Measurements from ENCODE around the gene CACNA1E.

The CACNA1E gene

GRCh38 chr1:181803421-181803820, 320.1 kb downstream of the CACNA1E start:
- H3K9me3 ChIP-seq (ENCODE audit: insufficient read depth, low read length): no peaks in the 10 kb centered on the region
- no peak overlapping the region for H3K9ac ChIP-seq (ENCODE audit: low read length)

DNA sequence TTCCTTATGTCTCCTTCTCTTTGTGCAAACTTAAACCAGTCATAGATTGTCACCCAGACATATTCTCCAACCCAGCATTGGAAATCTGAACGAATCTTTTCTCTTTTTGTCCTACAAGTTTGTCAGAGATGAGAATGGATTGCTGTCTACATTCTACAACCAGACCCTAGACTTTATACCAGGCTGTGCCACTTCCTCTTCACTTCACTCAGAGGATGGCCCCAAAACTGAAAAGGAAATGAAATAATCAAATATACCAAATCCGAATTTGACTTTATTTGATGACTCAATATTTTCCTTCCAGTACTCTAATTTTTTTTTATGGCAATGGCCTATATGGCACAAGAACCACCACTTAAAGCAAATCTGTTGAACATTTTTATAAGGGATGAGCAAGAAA, 321.7 kb downstream of the CACNA1E start:
- H3K4me2 ChIP-seq (ENCODE audit: low read depth, low read length, poor library complexity, severe bottlenecking): no peak overlapping the region

More at GRCh38 chr1:181803421-181803820, 320.1 kb downstream of the CACNA1E start:
- no peak overlapping the region for H3K4me3 ChIP-seq (ENCODE audit: insufficient read depth, low read length, poor library complexity, severe bottlenecking)
- no peak overlapping the region for H3K4me2 ChIP-seq (ENCODE audit: low read depth, low read length, poor library complexity, severe bottlenecking)
- H2AFZ ChIP-seq (ENCODE audit: low read depth, low read length, severe bottlenecking): no peak overlapping the region
- no peaks in the 10 kb centered on the region for H4K20me1 ChIP-seq (ENCODE audit: low read depth, low read length)
- no peaks in the 10 kb centered on the region for H3K79me2 ChIP-seq (ENCODE audit: insufficient read depth, low read length)
- TF ChIP-seq, protein P1, sequence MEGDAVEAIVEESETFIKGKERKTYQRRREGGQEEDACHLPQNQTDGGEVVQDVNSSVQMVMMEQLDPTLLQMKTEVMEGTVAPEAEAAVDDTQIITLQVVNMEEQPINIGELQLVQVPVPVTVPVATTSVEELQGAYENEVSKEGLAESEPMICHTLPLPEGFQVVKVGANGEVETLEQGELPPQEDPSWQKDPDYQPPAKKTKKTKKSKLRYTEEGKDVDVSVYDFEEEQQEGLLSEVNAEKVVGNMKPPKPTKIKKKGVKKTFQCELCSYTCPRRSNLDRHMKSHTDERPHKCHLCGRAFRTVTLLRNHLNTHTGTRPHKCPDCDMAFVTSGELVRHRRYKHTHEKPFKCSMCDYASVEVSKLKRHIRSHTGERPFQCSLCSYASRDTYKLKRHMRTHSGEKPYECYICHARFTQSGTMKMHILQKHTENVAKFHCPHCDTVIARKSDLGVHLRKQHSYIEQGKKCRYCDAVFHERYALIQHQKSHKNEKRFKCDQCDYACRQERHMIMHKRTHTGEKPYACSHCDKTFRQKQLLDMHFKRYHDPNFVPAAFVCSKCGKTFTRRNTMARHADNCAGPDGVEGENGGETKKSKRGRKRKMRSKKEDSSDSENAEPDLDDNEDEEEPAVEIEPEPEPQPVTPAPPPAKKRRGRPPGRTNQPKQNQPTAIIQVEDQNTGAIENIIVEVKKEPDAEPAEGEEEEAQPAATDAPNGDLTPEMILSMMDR (IDR thresholded peaks at IDR 0.05; ENCODE audit: insufficient read depth, low read length, poor library complexity, severe bottlenecking): no peak
- no peak for TF ChIP-seq EZH2phosphoT487 (conservative IDR thresholded peaks at IDR 0.05; ENCODE audit: low read length)
- no peaks in the 10 kb centered on the region for H3K27me3 ChIP-seq (ENCODE audit: low read length)
- H3K36me3 ChIP-seq (ENCODE audit: low read length): no peaks in the 10 kb centered on the region
- H3F3A ChIP-seq (ENCODE audit: insufficient read depth): no peaks in the 10 kb centered on the region
- H3K27ac ChIP-seq (ENCODE audit: low read depth, low read length): no peak overlapping the region
- no peaks in the 10 kb centered on the region for H3K9me2 ChIP-seq (replicated peaks; ENCODE audit: insufficient read depth, low read length)

DNA sequence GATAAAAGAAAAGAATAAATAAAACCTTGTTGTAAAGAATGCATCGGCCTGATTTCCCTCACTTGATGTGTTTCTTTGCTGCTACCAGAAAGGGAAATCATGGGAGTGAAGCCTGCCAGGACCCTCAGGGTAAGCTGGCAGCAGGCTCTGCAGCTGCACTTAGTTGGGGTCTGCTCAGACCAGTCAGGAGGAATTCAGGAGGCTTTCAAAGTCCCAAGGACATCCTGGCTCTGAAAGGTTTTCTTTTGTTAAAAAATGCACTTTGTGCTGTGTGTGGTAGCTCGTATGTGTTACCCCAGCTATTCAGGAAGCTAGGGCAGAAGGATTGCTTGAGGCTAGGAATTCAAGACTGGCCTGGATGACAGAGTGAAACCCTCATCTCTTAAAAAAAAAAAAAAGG, 323.4 kb downstream of the CACNA1E start:
- Histone ChIP-seq H3K9me3 (ENCODE audit: insufficient read depth, low read length) (no peaks in the 10 kb centered on the region), H3K27me3 (ENCODE audit: low read length) (no peaks in the 10 kb centered on the region)
- no peak for TF ChIP-seq EZH2phosphoT487 (conservative IDR thresholded peaks at IDR 0.05; ENCODE audit: low read length)
- TF ChIP-seq, protein P1 (IDR thresholded peaks at IDR 0.05; ENCODE audit: insufficient read depth, low read length, poor library complexity, severe bottlenecking): no peak

More for the DNA sequence above, 321.7 kb downstream of the CACNA1E start:
- Histone ChIP-seq H3K9me2 (replicated peaks; ENCODE audit: insufficient read depth, low read length) (no peaks in the 10 kb centered on the region), H3K4me3 (ENCODE audit: insufficient read depth, low read length, poor library complexity, severe bottlenecking) (no peak overlapping the region), H3F3A (ENCODE audit: insufficient read depth) (no peaks in the 10 kb centered on the region), H3K27ac (ENCODE audit: low read depth, low read length) (no peak overlapping the region), H3K9ac (ENCODE audit: low read length) (no peak overlapping the region), H2AFZ (ENCODE audit: low read depth, low read length, severe bottlenecking) (no peak overlapping the region), H3K27me3 (ENCODE audit: low read length) (no peaks in the 10 kb centered on the region), H3K79me2 (ENCODE audit: insufficient read depth, low read length) (no peaks in the 10 kb centered on the region), H3K36me3 (ENCODE audit: low read length) (no peaks in the 10 kb centered on the region), H3K9me3 (ENCODE audit: insufficient read depth, low read length) (no peaks in the 10 kb centered on the region), H4K20me1 (ENCODE audit: low read depth, low read length) (no peaks in the 10 kb centered on the region)
- TF ChIP-seq EZH2phosphoT487 (conservative IDR thresholded peaks at IDR 0.05; ENCODE audit: low read length): no peak
- TF ChIP-seq, protein P1 (IDR thresholded peaks at IDR 0.05; ENCODE audit: insufficient read depth, low read length, poor library complexity, severe bottlenecking): no peak

More for the DNA sequence above, 323.4 kb downstream of the CACNA1E start:
- no peaks in the 10 kb centered on the region for H3K9me2 ChIP-seq (replicated peaks; ENCODE audit: insufficient read depth, low read length)
- H4K20me1 ChIP-seq (ENCODE audit: low read depth, low read length): no peaks in the 10 kb centered on the region
- no peaks in the 10 kb centered on the region for H3F3A ChIP-seq (ENCODE audit: insufficient read depth)
- H3K36me3 ChIP-seq (ENCODE audit: low read length): no peaks in the 10 kb centered on the region
- H2AFZ ChIP-seq (ENCODE audit: low read depth, low read length, severe bottlenecking): no peak overlapping the region
- no peak overlapping the region for H3K4me3 ChIP-seq (ENCODE audit: insufficient read depth, low read length, poor library complexity, severe bottlenecking)
- no peak overlapping the region for H3K9ac ChIP-seq (ENCODE audit: low read length)
- no peak overlapping the region for H3K4me2 ChIP-seq (ENCODE audit: low read depth, low read length, poor library complexity, severe bottlenecking)
- no peaks in the 10 kb centered on the region for H3K79me2 ChIP-seq (ENCODE audit: insufficient read depth, low read length)
- no peak overlapping the region for H3K27ac ChIP-seq (ENCODE audit: low read depth, low read length)

Measured in SU-DHL-6 (cell line).